GM21723 (cell line): ENCODE measurements around the gene MAN1A2.

Source experiments
- ATAC-seq: cut with Tn5 transposase; IDR thresholded peaks from one replicate; pipeline ENCODE4 v1.9.1; 2021; ENCODE audit warnings: mild to moderate bottlenecking, moderate library complexity; ENCODE audit not compliant: unreplicated experiment

MAN1A2 gene

DNA sequence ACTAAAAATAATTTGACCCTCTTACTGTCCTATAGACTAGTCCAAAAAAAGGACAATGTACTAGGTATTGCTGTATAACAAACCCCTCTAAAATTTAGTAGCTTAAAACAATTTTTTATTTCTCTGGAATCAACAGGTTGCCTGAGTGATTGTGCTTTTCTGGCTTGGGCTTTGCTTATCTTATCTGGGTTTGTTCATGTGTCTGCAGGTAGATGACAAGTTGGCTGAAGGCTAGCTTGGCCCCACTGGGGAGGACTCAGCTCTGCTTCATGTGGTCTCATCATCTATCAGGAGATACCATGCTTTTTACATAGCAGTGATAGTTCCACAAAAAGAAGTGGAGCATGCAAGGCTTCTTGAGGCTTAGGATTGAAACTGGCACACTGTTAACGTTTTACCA lies 114.2 kb downstream of the MAN1A2 start:
- ATAC-seq, result no peak

DNA sequence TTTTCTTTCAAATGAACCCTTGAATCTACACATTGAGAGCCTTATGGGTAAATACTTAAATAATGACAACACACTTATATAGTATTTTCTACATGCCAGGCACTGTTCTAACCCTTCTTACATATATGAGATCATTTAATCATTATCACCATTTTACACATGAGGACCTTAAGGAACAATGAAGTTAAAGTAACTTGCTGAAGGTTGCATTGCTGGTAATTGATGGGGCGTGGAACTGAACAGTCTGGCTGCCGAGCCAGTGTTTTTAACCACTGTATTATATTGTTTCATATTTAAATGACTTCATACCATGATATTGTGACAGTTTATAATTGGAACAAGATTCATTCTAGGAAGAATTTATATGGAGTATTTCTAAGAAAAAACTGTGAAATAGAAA lies 126.7 kb downstream of the MAN1A2 start:
- no peak for ATAC-seq

DNA sequence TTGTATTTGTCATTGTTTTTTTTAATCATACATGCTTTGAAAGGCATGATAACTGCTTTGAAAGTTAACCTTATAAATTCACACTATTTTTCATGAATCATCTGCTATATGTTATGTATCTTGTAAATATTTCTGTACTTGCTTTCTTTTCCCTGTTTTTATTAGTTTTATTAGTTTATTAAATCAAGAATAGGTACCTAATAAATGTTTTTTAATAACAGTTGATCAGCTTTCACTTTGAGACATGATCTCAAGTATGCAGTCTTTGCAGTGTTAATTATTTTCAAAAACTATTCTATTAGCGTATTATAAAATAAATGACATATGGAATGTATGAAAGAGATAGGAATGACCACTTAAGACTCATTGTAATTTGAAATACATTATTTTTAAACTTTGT lies 127.8 kb downstream of the MAN1A2 start:
- ATAC-seq, result no peak

DNA sequence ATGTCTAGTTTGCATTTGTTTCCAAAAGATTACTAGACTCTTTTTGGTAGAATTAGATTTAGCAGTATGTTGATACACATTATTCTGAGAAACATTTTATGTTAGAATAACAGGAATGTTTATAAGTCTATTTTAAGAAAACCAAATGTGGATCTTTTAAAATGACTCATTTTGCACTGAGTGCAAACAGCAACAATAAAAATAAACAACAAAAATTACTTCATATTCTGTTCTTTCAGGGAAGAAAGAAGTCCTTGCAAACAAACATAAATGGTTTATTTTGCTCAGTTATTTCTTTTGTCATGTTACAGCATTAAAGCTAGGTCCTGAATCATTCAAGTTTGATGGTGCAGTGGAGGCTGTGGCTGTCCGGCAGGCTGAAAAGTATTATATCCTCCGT lies 131.8 kb downstream of the MAN1A2 start:
- ATAC-seq, result no peak

DNA sequence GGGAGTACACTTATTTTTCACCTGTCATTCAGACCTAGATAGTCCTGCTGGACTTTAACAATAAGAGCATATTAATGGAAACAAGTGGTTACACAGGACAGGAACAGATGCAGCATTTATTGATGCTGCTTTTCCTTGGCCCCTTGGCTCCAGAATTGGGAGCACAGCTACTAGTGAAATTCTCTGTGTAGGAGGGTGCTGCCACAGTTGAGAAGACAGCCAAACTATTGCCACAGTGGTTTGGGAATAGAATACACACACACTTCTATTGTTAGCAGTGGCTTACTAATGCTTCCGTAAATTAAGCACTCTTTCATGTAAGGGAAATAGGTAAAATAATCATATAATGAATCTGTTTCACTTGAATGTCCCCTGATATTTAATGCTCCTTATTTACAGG lies 133.3 kb downstream of the MAN1A2 start:
- ATAC-seq, result no peak

DNA sequence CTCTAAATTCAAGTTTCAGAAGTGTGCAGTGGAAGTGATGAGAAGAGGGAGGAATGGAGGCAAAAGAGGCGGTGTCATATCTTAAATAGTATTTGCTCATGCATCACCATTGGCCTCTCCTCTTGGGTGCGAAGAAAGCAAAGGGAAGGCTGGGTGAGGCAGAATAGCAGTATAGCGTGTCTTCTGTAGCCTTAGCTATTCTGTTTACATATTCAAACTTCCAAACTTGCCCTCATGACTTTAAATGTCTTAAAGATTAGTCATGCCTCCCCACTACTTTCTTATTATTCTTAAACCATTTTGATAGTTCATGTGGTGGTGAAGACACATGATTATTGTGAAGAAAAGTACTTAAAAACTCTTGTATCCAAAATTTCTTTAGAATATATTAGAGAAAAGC lies 134.0 kb downstream of the MAN1A2 start:
- ATAC-seq, result no peak

DNA sequence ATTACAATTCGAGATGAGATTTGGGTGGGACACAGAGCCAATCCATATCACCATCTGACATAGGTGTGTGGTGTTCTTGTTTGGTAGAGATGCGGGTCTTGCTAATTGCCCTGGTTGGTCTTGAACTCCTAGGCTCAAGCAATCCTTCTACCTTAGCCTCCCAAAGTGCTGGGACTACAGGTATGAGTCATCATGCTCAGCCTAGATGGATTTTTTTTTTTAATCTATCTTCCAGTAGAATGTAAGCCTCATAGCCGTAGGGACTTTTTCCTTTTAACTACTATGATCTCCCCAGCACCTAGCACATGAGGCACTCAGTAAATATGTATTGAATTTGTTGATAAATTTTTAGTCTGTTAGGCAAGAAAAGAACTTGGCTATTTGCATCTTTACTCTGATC lies 144.0 kb downstream of the MAN1A2 start:
- ATAC-seq, result no peak

DNA sequence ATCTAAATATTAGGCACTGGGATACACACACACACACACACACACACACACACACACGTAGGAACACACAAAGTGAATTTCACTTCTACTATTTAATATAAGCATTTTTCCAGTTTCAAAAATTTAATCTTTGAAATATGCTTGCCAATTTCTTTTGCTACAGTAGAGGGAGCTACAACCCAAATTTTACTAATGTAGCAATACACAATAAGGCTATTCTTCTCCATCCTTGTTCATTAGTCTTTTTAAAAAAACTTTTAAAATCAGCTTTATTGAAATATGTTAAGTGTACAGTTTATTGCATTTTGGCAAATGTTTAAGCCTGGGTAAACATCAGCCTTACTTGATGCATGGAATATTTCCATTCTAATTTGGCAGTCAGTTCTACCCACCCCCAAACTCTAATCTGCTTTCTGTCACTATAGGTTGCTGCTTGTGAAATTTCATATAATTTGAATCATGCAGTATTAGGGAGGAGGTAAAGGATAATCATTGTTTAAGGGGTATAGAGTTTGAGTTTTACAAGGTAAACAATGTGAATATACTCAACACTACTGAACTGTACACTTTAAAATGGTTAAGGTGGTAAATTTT lies 145.6 kb downstream of the MAN1A2 start:
- ATAC-seq, result no peak

DNA sequence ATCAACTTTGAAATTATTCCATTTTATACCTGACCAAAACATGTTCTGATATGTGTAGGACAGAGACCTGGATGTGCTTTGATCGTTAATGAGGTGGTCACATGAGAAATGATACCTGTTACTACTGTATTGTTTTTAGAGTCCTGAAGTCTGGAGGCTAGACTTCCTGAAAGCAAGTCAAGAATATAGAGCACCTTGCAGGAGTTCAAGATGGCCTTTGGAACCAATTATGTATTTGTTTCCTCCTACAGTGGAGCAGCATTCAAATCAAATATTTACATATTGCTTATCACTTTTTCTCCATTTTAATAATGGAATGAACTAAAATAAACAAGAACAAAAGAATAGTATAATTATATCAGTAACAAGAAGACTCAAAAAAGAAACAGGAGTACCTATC lies 155.9 kb downstream of the MAN1A2 start:
- no peak for ATAC-seq

DNA sequence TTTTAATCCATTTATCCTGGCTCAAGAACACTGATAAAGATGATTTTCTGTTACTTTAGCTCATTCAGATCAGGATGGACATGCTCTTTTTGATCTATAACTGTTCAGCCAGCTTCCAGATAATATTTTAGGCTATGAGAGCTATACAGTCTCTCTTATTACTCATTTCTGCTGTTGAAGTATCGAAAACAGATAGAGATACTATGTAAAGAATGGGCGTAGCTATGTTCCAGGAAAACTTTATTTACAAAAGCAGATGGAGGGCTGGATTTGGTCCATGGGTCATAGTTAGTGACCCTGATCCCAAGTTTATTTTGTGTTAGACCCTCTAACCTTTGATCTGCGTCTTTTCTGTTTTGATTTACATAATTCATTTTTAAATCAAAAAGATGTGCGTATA lies 159.8 kb downstream of the MAN1A2 start:
- ATAC-seq, result no peak

DNA sequence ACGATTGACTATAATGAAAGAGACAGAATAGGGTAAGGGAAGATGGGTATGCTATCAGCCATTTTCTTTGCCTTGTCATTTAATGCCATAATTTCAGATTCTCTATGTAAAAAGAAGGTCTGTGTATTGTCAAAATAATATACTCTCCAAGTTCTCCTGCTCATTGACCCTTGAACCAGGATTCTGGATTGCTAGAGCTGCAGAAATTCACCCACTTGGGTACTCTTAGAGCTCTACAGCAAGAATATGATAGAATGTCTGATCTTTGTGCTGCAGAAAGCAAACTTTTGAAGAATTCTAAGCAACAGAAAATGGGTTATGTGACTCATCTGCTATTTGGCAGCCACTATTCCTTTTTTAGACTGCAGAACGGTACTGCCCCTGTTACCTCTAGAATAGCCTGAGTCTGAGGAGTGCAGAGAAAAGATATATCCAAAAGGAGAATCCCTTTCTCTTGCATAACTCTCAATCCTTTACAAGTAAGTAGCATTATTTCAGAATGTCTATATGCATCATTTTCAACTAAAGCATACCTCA lies 160.4 kb downstream of the MAN1A2 start:
- ATAC-seq, result no peak

DNA sequence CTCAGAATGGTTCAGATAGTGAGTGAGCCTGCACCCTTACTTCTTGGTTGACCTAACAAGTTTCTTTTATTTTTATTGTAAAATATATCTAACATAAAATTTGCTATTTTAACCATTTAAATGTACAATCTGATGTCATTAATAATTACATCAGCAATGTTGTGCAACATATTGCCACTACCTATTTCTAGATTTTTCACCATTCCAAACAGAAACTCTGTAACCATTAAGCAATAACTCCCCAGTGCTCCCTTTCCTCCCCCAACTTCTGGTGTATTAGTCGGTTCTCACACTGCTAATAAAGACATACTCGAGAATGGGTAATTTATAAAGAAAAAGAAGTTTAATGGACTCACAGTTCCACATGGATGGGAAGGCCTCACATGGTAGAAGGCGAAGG lies 162.4 kb downstream of the MAN1A2 start:
- ATAC-seq, result no peak

DNA sequence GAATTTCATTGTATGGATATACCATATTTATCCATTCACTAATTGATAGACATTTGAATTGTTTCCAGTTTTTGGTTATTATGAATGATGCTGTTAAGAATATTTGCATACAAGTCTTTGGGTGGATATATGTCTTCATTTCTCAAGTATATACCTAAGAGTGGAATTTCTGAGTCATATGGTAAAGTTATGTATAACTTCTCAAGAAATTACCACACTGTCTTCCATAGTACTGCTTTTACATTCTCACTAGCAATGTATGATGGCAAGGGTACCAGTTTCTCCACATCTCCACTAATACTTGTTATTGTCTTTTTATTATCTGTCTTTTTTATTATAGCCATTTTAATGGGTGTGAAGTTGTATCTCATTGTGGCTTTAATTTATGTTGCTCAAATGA lies 164.0 kb downstream of the MAN1A2 start:
- no peak for ATAC-seq

DNA sequence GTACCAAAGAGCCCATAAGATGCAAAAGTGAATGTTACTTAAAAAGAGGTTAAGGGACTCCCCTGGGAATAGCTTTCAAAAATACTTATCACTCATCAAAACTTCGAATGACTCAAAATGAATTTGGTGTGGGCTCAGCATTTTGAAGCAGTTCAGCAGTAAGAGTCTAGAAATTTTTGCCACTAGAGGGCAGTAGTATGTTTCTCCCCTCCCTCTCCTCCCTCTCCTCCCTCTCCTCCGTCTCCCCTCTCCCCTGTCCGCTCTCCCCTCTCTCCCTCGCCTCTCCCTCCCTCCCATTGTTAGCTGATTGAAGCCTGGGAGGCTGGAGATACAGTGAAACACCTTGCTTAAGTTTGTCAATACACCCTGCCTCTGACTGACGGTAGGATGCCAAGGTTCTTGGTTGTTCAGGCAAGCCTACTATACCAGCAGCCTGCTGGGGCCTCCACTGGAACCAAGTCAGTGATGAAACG lies 167.8 kb downstream of the MAN1A2 start:
- peak; percentile 86 for ATAC-seq

DNA sequence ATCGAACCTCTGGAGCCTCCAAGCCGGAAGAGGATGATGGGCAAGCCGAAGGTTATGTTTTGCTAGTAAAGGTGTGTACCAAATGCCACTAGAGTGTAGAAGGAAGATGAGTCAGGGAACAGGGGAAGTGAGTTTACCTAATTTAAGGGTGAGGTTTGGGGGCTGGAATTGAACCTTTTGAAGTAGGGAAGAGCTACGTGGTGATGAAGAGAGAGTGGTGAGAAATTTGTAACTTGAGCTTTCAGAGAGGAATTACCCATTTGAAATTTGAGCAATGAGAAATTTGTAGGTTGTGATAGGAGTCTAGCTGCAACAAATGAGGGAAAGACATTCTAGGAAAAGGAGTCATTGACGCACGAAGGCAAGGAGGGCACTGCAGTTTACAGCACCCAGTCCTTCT lies 168.6 kb downstream of the MAN1A2 start:
- ATAC-seq, result no peak

DNA sequence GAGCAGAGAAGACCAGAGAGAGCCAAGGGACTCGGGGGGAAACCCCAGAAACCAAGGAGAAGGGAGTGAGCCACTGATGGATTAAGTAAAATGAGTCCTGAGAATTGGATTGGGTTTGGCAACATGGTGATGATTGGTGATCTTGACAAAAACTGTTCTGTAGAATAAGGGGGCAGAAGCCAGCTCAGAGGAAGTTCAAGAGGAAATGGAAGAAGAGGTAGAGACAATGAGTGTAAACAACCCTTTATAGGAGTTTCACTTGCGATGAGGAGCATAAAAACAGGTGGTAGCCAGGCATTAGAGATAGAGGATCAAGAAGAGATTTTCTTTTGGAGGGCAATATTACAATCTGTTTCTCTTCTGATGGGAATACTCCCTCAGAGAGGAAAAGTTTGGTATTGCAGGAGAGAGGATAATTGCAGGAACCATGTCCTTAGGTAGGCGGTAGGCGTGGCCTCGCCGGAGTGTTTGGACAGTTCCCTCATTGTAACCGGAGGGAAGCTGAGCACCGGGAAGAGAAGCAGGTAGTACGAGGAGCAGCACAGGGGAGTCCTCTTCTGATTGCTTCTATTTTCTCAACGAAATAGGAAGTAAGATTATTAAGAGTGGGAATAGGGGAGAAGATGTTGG lies 170.2 kb downstream of the MAN1A2 start:
- ATAC-seq, result no peak

DNA sequence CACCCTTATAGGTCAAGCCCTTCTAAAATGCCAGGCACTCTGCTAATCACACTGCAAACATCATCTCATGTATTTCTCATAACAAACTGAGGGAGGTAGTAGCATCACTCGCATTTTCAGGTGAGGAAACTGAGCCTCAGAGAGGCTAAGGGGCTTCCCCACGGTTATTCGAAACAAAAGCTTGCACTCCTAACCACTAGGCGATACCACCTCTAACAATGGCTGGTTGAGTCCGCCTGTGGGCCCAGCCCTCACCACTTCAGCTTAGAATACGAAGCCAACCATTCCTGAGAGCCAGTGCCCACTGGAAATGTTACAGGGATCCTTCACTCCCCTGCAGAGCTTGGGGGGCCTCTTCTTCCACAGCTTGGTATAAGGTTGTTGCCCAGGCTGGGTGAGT lies 173.3 kb downstream of the MAN1A2 start:
- no peak for ATAC-seq

DNA sequence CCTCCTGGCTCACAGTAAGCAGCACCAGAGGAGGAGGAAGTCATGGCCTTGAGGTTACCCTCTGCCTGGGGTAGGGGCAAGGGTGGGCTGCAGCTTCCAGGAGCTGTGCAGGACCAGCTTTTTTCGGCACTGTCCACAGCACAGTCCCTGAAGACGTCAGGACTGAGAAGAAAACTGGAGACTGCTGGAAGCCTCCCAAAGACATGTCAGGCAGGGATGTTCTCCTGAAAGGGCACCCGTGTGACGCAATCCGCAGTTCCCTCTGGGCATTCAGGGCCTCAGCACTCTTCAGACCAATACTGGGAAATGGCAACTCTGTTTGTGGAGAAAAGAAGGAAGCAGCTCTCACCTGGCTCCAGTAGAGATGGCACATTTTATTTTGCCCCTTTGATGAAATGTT lies 173.8 kb downstream of the MAN1A2 start:
- ATAC-seq, result no peak

DNA sequence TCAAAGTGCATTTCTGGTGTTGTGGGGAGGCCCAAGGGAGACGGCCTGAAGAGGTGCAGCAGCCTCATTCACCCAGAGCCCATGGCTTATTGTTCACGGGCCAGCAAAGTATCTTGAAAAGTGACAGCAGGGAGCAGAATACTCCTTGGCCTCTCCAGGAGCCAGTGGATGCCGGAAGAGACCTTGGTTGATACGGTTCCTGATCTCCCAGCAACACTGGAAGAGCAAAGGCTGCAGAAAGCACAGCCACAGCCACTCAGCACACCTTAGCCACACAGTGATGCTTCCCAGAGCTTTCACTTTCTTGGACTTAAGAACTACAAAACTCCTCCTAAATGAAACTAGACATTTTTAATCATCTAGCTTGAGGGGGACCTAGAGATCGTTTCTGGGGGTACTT lies 174.3 kb downstream of the MAN1A2 start:
- no peak for ATAC-seq

DNA sequence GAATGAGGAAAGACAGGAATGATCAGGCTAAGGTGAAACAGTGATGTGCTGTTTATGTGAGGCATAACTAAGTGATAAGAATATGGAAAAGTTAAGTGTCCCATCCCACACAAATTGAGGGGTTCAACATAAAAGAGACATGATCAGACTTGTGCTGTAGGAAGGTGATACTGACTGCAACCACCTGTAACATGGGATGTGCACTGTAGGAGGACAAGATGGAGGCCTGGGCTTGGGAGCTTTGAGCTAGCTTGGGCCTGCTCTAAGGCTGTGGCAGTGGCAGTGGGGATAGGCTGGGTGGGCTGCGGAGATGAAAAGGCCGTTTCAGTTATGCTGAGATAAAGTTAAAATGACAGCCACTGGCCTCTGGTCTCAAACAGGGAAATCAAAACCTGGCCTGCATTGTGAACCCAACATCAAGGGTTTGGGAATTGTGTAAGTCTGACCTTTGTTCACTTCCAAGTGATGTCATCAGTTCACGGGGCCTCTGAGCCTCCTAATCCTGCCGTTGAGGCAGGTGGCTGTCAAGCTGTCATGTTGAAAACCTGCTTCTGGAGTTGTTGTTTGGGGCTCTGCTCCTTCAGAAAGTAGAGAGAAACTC lies 177.4 kb downstream of the MAN1A2 start:
- no peak for ATAC-seq

DNA sequence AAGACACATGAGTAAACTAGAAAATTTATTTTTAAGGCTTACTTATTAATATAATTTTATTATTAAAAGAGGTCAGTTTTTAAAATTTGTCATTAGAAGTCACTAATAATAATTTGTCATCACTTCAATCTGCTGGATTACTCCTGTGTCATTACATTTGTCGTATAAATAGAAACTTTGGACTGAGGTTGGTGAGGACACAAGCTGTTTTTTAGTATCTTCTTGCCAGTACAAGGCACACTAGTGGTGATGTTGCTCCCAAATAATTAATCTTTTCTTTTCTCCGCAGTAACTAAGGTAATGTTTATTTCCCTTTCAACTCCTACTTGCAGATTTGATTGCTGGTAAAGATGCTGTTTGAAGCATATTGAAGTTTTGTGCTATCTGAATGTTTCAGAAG lies 179.2 kb downstream of the MAN1A2 start:
- ATAC-seq, result no peak

DNA sequence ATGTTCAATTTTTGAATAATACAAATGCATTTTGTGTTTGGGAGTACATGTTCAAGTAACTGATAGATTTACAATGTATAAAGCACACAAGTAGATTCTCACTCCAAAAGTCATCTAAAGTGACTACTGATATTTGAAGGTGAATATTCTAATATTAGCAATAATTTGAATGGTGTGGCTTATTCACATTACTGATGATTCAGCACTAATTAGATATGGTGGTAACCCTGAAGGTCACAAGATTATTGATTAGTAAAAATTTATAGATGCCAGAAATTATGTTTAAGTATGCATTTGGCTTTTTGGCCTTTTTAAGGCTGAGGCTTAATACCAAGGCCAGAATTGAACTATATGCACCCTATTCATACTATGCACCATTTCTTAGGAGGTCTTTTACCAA lies 186.2 kb downstream of the MAN1A2 start:
- ATAC-seq, result no peak
